Keratinocyte (primary cell): ENCODE data around the gene PACS2.

Experiments used
- EZH2 ChIP-seq: IDR thresholded peaks from one replicate; pipeline ENCODE4 v1.6.1; 2012; ENCODE audit warnings: inconsistent platforms, mild to moderate bottlenecking, low read length, moderate library complexity
- TF ChIP-seq, protein P1 (sequence below), 3 experiments: IDR thresholded peaks in 1 of 3; conservative IDR thresholded peaks in 1 of 3; optimal IDR thresholded peaks in 1 of 3; 2 replicates in 2 of 3; 3 replicates in 1 of 3; pipeline versions ENCODE3 to v1.5.1; 2011; ENCODE audit warnings: low read length in 3 of 3, mild to moderate bottlenecking in 3 of 3, moderate library complexity in 2 of 3, control low read depth in 1 of 3, inconsistent platforms in 1 of 3; ENCODE audit not compliant: insufficient read depth in 2 of 3; ENCODE audit errors: extremely low read depth in 1 of 3

GRCh38 chr14:105399466-105399775 lies 84.9 kb downstream of the PACS2 start:
- TF ChIP-seq, protein P1, sequence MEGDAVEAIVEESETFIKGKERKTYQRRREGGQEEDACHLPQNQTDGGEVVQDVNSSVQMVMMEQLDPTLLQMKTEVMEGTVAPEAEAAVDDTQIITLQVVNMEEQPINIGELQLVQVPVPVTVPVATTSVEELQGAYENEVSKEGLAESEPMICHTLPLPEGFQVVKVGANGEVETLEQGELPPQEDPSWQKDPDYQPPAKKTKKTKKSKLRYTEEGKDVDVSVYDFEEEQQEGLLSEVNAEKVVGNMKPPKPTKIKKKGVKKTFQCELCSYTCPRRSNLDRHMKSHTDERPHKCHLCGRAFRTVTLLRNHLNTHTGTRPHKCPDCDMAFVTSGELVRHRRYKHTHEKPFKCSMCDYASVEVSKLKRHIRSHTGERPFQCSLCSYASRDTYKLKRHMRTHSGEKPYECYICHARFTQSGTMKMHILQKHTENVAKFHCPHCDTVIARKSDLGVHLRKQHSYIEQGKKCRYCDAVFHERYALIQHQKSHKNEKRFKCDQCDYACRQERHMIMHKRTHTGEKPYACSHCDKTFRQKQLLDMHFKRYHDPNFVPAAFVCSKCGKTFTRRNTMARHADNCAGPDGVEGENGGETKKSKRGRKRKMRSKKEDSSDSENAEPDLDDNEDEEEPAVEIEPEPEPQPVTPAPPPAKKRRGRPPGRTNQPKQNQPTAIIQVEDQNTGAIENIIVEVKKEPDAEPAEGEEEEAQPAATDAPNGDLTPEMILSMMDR (optimal IDR thresholded peaks at IDR 0.05 in 1 of 3, IDR thresholded peaks at IDR 0.05 in 1 of 3, conservative IDR thresholded peaks at IDR 0.05 in 1 of 3; ENCODE audit: extremely low read depth in 1 of 3, insufficient read depth in 2 of 3, low read length in 3 of 3) = no peak
- no peak for TF ChIP-seq EZH2
